Prostate gland (tissue), 2 donors: ENCODE measurements around the gene MBNL2.

Source experiments
- CTCF ChIP-seq, 4 experiments: fragments of 200-600 bp in 2 of 4; fragments of 450-650 bp in 2 of 4; sonication (generic) in 2 of 4; IDR thresholded peaks; 1 replicate in 3 of 4; 2 replicates in 1 of 4; pipeline ENCODE4 v1.5.1; 2016 to 2019; ENCODE audit warnings: antibody characterized with exemption in 4 of 4, mild to moderate bottlenecking in 2 of 4, moderate library complexity in 2 of 4
- POLR2A ChIP-seq: fragments of 450-650 bp; IDR thresholded peaks from one replicate; pipeline ENCODE4 v1.6.1; 2016; ENCODE audit warnings: antibody characterized with exemption, mild to moderate bottlenecking
- POLR2AphosphoS5 ChIP-seq: sonication (generic); formaldehyde crosslinking; IDR thresholded peaks from one replicate; pipeline ENCODE4 v1.6.1; 2017; ENCODE audit warnings: antibody characterized with exemption

- TF ChIP-seq CTCF (IDR thresholded peaks at IDR 0.05) (no peak), POLR2A (no peak), POLR2AphosphoS5 (no peak)
These were observed 6.8 kb upstream of the MBNL2 start for GRCh38 chr13:97215325-97215724.
